Measurements from ENCODE around the gene CDK5.
"Not testable (repeated sequence)": the region's sequence is repeated elsewhere in the genome, so short reads cannot be mapped to it uniquely, and the experiment has no call there.

The CDK5 gene

GRCh38 chr7:151013733-151014497, 43.8 kb downstream of the CDK5 start:
- peak; percentile 71 for DNase-seq (ENCODE audit: low read depth)

- DNase-seq (ENCODE audit: low read depth): no peak
Observed at GRCh38 chr7:151013356-151013732, 44.4 kb downstream of the CDK5 start.

GRCh38 chr7:151012911-151013347, 44.8 kb downstream of the CDK5 start:
- no peak for DNase-seq (ENCODE audit: low read depth)

- DNase-seq (ENCODE audit: low read depth): no peak
Observed at GRCh38 chr7:151012031-151012692, 45.5 kb downstream of the CDK5 start.

GRCh38 chr7:151011616-151012015, 46.1 kb downstream of the CDK5 start:
- DNase-seq (ENCODE audit: low read depth): not testable (repeated sequence)

- no peak for DNase-seq (ENCODE audit: low read depth)
Observed at GRCh38 chr7:151011097-151011409, 46.6 kb downstream of the CDK5 start.

- no peak for DNase-seq (ENCODE audit: low read depth)
Observed at GRCh38 chr7:151010307-151011096, 47.2 kb downstream of the CDK5 start.

GRCh38 chr7:151010037-151010306, 47.7 kb downstream of the CDK5 start:
- no peak for DNase-seq (ENCODE audit: low read depth)

GRCh38 chr7:151009327-151010036, 48.2 kb downstream of the CDK5 start:
- no peak for DNase-seq (ENCODE audit: low read depth)

- peak; percentile 68 for DNase-seq (ENCODE audit: low read depth)
Observed at GRCh38 chr7:151008511-151009323, 49.0 kb downstream of the CDK5 start.

GRCh38 chr7:151008143-151008510, 49.6 kb downstream of the CDK5 start:
- DNase-seq (ENCODE audit: low read depth): no peak

- DNase-seq (ENCODE audit: low read depth): no peak
Observed at GRCh38 chr7:151007469-151007898, 50.2 kb downstream of the CDK5 start.

GRCh38 chr7:151006590-151007300, 51.0 kb downstream of the CDK5 start:
- no peak for DNase-seq (ENCODE audit: low read depth)

- no peak for DNase-seq (ENCODE audit: low read depth)
Observed at GRCh38 chr7:151005566-151005965, 52.1 kb downstream of the CDK5 start.
